WTC11 (cell line): ENCODE results near the gene PLXDC2. TPM values are rescaled to one million over a fixed set of nuclear protein-coding genes. Genes with fewer than 3 reads are reported as not detected.

Experiments
- ATAC-seq: fragments of 200-7000 bp; cut with Tn5 transposase; 2 replicates; pipeline ENCODE4 v1.10.0; 2021; ENCODE audit warnings: mild to moderate bottlenecking, moderate library complexity
- CTCF ChIA-PET: fragments of 300-600 bp; sonication (Branson Sonifier 250); formaldehyde crosslinking; loops from one replicate; lab custom pipeline; 2021; ENCODE audit warnings: antibody characterized with exemption; lab: Charles Lee
- POLR2A ChIA-PET: fragments of 350-600 bp; sonication (Branson Sonifier 250); formaldehyde crosslinking; loops from one replicate; lab custom pipeline; 2021; ENCODE audit warnings: antibody characterized with exemption; lab: Charles Lee
- DNase-seq: peaks from one replicate; pipeline ENCODE4 v3.0.0; 2021; ENCODE audit warnings: low spot score
- H3K27ac Mint-ChIP-seq: 2 replicates; pipeline ENCODE4 v1.8.0; 2021; ENCODE audit warnings: mixed read lengths
- H3K27me3 Mint-ChIP-seq: 2 replicates; pipeline ENCODE4 v1.8.0; 2021; ENCODE audit warnings: low read depth, mild to moderate bottlenecking, moderate library complexity, mixed read lengths
- H3K36me3 Mint-ChIP-seq: 2 replicates; pipeline ENCODE4 v1.8.0; 2021; ENCODE audit warnings: mixed read lengths
- H3K4me1 Mint-ChIP-seq: 2 replicates; pipeline ENCODE4 v1.8.0; 2022; ENCODE audit warnings: mixed read lengths
- H3K4me3 Mint-ChIP-seq: 2 replicates; pipeline ENCODE4 v1.8.0; 2021; ENCODE audit warnings: mild to moderate bottlenecking, moderate library complexity, mixed read lengths
- H3K9me3 Mint-ChIP-seq: 2 replicates; pipeline ENCODE4 v1.8.0; 2021; ENCODE audit warnings: mixed read lengths
- ATF1 ChIP-seq: sonication (generic); formaldehyde crosslinking; IDR thresholded peaks from 2 replicates; pipeline ENCODE4 v1.8.1; 2023; ENCODE audit warnings: mild to moderate bottlenecking, moderate library complexity, missing genetic modification reagents
- CREB1 ChIP-seq: sonication (generic); formaldehyde crosslinking; IDR thresholded peaks from 2 replicates; pipeline ENCODE4 v1.8.0; 2023; ENCODE audit warnings: mild to moderate bottlenecking, missing genetic modification reagents
- EMX1 ChIP-seq: fragments of 250-450 bp; sonication (Bioruptor Pico); IDR thresholded peaks from 2 replicates; pipeline ENCODE4 v1.8.0; 2021; ENCODE audit warnings: mild to moderate bottlenecking
- ETV6 ChIP-seq: sonication (generic); formaldehyde crosslinking; IDR thresholded peaks from 2 replicates; pipeline ENCODE4 v1.8.1; 2022; ENCODE audit warnings: mild to moderate bottlenecking, missing genetic modification reagents
- FOXK1 ChIP-seq: sonication (generic); formaldehyde crosslinking; IDR thresholded peaks from 2 replicates; pipeline ENCODE4 v1.8.0; 2022; ENCODE audit warnings: mild to moderate bottlenecking, moderate library complexity, missing genetic modification reagents
- GRHL2 ChIP-seq: fragments of 250-450 bp; sonication (Bioruptor Pico); IDR thresholded peaks from 2 replicates; pipeline ENCODE4 v1.8.0; 2022; ENCODE audit warnings: mild to moderate bottlenecking, moderate library complexity; ENCODE audit not compliant: insufficient replicate concordance, severe bottlenecking
- JUN ChIP-seq: sonication (generic); formaldehyde crosslinking; IDR thresholded peaks from 2 replicates; pipeline ENCODE4 v1.8.0; 2023; ENCODE audit warnings: mild to moderate bottlenecking, missing genetic modification reagents
- MYBL2 ChIP-seq: sonication (generic); formaldehyde crosslinking; IDR thresholded peaks from 2 replicates; pipeline ENCODE4 v1.8.1; 2023; ENCODE audit warnings: mild to moderate bottlenecking, moderate library complexity, missing genetic modification reagents
- NR2C2 ChIP-seq: sonication (generic); formaldehyde crosslinking; IDR thresholded peaks from 2 replicates; pipeline ENCODE4 v1.8.0; 2022; ENCODE audit warnings: mild to moderate bottlenecking, missing genetic modification reagents
- PRRX2 ChIP-seq: fragments of 250-450 bp; sonication (Bioruptor Pico); IDR thresholded peaks from 2 replicates; pipeline ENCODE4 v1.8.0; 2021; ENCODE audit warnings: mild to moderate bottlenecking
- SMAD3 ChIP-seq: sonication (generic); formaldehyde crosslinking; IDR thresholded peaks from 2 replicates; pipeline ENCODE4 v1.8.0; 2022; ENCODE audit warnings: missing genetic modification reagents, mild to moderate bottlenecking, borderline replicate concordance
- TEAD4 ChIP-seq: sonication (generic); formaldehyde crosslinking; IDR thresholded peaks from 2 replicates; pipeline ENCODE4 v1.8.0; 2022; ENCODE audit warnings: mild to moderate bottlenecking, missing genetic modification reagents
- ZBTB21 ChIP-seq: sonication (generic); formaldehyde crosslinking; IDR thresholded peaks from 2 replicates; pipeline ENCODE4 v1.8.1; 2023; ENCODE audit warnings: mild to moderate bottlenecking, missing genetic modification reagents, borderline replicate concordance
- ZNF121 ChIP-seq: sonication (generic); formaldehyde crosslinking; IDR thresholded peaks from 2 replicates; pipeline ENCODE4 v1.8.0; 2023; ENCODE audit warnings: missing genetic modification reagents
- ZNF219 ChIP-seq: sonication (generic); formaldehyde crosslinking; IDR thresholded peaks from 2 replicates; pipeline ENCODE4 v1.8.0; 2023; ENCODE audit warnings: missing genetic modification reagents, mild to moderate bottlenecking, borderline replicate concordance
- ZNF263 ChIP-seq: sonication (generic); formaldehyde crosslinking; IDR thresholded peaks from 2 replicates; pipeline ENCODE4 v1.8.1; 2022; ENCODE audit warnings: low read depth, mild to moderate bottlenecking, moderate library complexity, missing genetic modification reagents
- ZNF317 ChIP-seq: sonication (generic); formaldehyde crosslinking; IDR thresholded peaks from 2 replicates; pipeline ENCODE4 v1.8.1; 2023; ENCODE audit warnings: low read depth, mild to moderate bottlenecking, moderate library complexity, missing genetic modification reagents, borderline replicate concordance
- ZNF423 ChIP-seq: fragments of 250-450 bp; sonication (Bioruptor Pico); IDR thresholded peaks from 2 replicates; pipeline ENCODE4 v2.1.2; 2022; ENCODE audit warnings: mild to moderate bottlenecking, moderate library complexity
- total RNA-seq: library from RNA; stranded (reverse); gene quantifications from 3 replicates; pipeline ENCODE4 v1.2.3, GENCODE V29; 2021
- TF ChIP-seq, protein P1 (sequence below): sonication (generic); formaldehyde crosslinking; IDR thresholded peaks from 2 replicates; pipeline ENCODE4 v1.8.0; 2023; ENCODE audit warnings: mild to moderate bottlenecking, missing genetic modification reagents
- TF ChIP-seq, protein P2 (sequence below): sonication (generic); formaldehyde crosslinking; IDR thresholded peaks from 2 replicates; pipeline ENCODE4 v1.8.1; 2023; ENCODE audit warnings: mild to moderate bottlenecking, moderate library complexity, missing genetic modification reagents
- TF ChIP-seq, protein P3 (sequence below): fragments of 250-450 bp; sonication (Bioruptor Pico); IDR thresholded peaks from 2 replicates; pipeline ENCODE4 v1.9.0; 2021; ENCODE audit warnings: mild to moderate bottlenecking
- TF ChIP-seq, protein P4 (sequence below): sonication (generic); formaldehyde crosslinking; IDR thresholded peaks from 2 replicates; pipeline ENCODE4 v1.8.1; 2022; ENCODE audit warnings: mild to moderate bottlenecking, missing genetic modification reagents, moderate library complexity, borderline replicate concordance
- TF ChIP-seq, protein P5 (sequence below): fragments of 250-450 bp; sonication (Bioruptor Pico); IDR thresholded peaks from 2 replicates; pipeline ENCODE4 v1.9.0; 2021; ENCODE audit warnings: mild to moderate bottlenecking
- TF ChIP-seq, protein P6 (sequence below): sonication (generic); formaldehyde crosslinking; IDR thresholded peaks from 2 replicates; pipeline ENCODE4 v1.8.0; 2023; ENCODE audit warnings: missing genetic modification reagents, mild to moderate bottlenecking, borderline replicate concordance

Gene PLXDC2
- total RNA-seq, 1 experiment from 2014 or later, result 31.7 TPM

DNA sequence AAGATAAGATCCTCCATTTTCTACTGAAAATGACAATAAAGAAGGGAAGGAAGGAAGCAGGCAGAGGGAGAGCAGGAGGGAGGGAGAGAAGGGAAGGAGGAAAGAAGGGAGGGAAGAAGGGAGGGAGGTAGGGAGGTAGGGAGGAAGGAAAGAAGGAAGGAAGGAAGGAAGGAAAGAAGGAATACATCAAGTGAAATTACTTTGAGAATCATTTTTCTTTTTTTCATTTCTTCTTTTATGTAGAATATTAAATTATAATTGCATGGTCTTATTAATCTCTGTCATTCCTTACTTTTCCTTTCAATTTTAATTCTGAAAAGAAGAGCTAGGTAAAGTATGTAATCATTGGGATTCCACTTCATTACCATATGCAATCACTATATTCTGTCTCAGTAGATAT is 97.8 kb downstream of the PLXDC2 start:
- Mint-ChIP-seq H3K27ac (no peak overlapping the region; the same call in 1 of the 2 replicates), H3K36me3 (peaks cover 10% of the 10 kb centered on the region), H3K9me3 (peaks cover 11% of the 10 kb centered on the region), H3K4me3 (no peak overlapping the region), H3K27me3 (no peaks in the 10 kb centered on the region), H3K4me1 (peaks cover 47% of the 10 kb centered on the region)
- CTCF ChIA-PET, result no interaction called here
- DNase-seq, result no peak
- POLR2A ChIA-PET, result no interaction called here
- TF ChIP-seq EMX1 (CRISPR knock-in tag) (no peak), ZNF317 (CRISPR knock-in tag) (no peak), NR2C2 (CRISPR knock-in tag) (no peak), ZNF121 (no peak), GRHL2 (CRISPR knock-in tag) (no peak), ZBTB21 (no peak), ETV6 (CRISPR knock-in tag) (no peak)
- no peak for ATAC-seq

DNA sequence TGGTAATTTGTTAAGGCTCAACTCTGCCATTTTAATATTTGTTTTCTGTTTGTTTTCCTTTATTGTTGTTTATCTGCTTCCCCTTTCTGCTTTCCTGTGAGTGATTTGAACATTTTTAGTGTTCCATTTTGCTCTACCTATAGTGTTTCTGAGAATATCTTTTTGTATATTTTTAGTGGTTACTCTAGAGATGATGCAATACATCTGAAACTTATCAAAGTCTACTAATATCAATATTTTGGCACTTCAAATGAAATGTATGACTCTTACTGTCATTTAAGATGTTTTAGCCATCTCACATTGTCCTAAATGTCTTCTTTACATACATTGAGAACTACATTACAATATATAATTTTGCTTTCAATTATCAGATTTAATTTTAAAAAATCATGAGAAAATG is 98.9 kb downstream of the PLXDC2 start:
- CTCF ChIA-PET, result no interaction called here
- Mint-ChIP-seq H3K4me1 (peaks cover 58% of the 10 kb centered on the region), H3K27me3 (no peaks in the 10 kb centered on the region)

More for the DNA sequence above, 98.9 kb downstream of the PLXDC2 start:
- no peak overlapping the region for H3K27ac Mint-ChIP-seq
- DNase-seq (no peak), ATAC-seq (no peak)
- H3K4me3 Mint-ChIP-seq, result no peak overlapping the region
- H3K36me3 Mint-ChIP-seq, result peaks cover 10% of the 10 kb centered on the region
- no peak for TF ChIP-seq ATF1 (CRISPR knock-in tag)
- TF ChIP-seq ZNF263 (CRISPR knock-in tag), result no peak
- no peak for TF ChIP-seq JUN (CRISPR knock-in tag)
- TF ChIP-seq ZNF219 (CRISPR knock-in tag), result no peak
- TF ChIP-seq, protein P1, sequence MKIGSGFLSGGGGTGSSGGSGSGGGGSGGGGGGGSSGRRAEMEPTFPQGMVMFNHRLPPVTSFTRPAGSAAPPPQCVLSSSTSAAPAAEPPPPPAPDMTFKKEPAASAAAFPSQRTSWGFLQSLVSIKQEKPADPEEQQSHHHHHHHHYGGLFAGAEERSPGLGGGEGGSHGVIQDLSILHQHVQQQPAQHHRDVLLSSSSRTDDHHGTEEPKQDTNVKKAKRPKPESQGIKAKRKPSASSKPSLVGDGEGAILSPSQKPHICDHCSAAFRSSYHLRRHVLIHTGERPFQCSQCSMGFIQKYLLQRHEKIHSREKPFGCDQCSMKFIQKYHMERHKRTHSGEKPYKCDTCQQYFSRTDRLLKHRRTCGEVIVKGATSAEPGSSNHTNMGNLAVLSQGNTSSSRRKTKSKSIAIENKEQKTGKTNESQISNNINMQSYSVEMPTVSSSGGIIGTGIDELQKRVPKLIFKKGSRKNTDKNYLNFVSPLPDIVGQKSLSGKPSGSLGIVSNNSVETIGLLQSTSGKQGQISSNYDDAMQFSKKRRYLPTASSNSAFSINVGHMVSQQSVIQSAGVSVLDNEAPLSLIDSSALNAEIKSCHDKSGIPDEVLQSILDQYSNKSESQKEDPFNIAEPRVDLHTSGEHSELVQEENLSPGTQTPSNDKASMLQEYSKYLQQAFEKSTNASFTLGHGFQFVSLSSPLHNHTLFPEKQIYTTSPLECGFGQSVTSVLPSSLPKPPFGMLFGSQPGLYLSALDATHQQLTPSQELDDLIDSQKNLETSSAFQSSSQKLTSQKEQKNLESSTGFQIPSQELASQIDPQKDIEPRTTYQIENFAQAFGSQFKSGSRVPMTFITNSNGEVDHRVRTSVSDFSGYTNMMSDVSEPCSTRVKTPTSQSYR (CRISPR knock-in tag), result no peak
- no peak for TF ChIP-seq PRRX2 (CRISPR knock-in tag)
- TF ChIP-seq, protein P2, sequence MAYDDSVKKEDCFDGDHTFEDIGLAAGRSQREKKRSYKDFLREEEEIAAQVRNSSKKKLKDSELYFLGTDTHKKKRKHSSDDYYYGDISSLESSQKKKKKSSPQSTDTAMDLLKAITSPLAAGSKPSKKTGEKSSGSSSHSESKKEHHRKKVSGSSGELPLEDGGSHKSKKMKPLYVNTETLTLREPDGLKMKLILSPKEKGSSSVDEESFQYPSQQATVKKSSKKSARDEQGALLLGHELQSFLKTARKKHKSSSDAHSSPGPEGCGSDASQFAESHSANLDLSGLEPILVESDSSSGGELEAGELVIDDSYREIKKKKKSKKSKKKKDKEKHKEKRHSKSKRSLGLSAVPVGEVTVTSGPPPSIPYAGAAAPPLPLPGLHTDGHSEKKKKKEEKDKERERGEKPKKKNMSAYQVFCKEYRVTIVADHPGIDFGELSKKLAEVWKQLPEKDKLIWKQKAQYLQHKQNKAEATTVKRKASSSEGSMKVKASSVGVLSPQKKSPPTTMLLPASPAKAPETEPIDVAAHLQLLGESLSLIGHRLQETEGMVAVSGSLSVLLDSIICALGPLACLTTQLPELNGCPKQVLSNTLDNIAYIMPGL, result no peak
- TF ChIP-seq FOXK1 (CRISPR knock-in tag), result no peak
- no peak for TF ChIP-seq MYBL2 (CRISPR knock-in tag)
- TF ChIP-seq, protein P3, sequence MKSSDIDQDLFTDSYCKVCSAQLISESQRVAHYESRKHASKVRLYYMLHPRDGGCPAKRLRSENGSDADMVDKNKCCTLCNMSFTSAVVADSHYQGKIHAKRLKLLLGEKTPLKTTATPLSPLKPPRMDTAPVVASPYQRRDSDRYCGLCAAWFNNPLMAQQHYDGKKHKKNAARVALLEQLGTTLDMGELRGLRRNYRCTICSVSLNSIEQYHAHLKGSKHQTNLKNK (CRISPR knock-in tag), result no peak
- TF ChIP-seq, protein P4, sequence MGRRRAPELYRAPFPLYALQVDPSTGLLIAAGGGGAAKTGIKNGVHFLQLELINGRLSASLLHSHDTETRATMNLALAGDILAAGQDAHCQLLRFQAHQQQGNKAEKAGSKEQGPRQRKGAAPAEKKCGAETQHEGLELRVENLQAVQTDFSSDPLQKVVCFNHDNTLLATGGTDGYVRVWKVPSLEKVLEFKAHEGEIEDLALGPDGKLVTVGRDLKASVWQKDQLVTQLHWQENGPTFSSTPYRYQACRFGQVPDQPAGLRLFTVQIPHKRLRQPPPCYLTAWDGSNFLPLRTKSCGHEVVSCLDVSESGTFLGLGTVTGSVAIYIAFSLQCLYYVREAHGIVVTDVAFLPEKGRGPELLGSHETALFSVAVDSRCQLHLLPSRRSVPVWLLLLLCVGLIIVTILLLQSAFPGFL (CRISPR knock-in tag), result no peak
- TF ChIP-seq ZNF423 (CRISPR knock-in tag), result no peak
- no peak for TF ChIP-seq TEAD4 (CRISPR knock-in tag)
- no peak for TF ChIP-seq CREB1 (CRISPR knock-in tag)
- TF ChIP-seq NR2C2 (CRISPR knock-in tag), result no peak
- TF ChIP-seq, protein P5, sequence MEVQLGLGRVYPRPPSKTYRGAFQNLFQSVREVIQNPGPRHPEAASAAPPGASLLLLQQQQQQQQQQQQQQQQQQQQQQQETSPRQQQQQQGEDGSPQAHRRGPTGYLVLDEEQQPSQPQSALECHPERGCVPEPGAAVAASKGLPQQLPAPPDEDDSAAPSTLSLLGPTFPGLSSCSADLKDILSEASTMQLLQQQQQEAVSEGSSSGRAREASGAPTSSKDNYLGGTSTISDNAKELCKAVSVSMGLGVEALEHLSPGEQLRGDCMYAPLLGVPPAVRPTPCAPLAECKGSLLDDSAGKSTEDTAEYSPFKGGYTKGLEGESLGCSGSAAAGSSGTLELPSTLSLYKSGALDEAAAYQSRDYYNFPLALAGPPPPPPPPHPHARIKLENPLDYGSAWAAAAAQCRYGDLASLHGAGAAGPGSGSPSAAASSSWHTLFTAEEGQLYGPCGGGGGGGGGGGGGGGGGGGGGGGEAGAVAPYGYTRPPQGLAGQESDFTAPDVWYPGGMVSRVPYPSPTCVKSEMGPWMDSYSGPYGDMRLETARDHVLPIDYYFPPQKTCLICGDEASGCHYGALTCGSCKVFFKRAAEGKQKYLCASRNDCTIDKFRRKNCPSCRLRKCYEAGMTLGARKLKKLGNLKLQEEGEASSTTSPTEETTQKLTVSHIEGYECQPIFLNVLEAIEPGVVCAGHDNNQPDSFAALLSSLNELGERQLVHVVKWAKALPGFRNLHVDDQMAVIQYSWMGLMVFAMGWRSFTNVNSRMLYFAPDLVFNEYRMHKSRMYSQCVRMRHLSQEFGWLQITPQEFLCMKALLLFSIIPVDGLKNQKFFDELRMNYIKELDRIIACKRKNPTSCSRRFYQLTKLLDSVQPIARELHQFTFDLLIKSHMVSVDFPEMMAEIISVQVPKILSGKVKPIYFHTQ, result no peak
- TF ChIP-seq, protein P6, sequence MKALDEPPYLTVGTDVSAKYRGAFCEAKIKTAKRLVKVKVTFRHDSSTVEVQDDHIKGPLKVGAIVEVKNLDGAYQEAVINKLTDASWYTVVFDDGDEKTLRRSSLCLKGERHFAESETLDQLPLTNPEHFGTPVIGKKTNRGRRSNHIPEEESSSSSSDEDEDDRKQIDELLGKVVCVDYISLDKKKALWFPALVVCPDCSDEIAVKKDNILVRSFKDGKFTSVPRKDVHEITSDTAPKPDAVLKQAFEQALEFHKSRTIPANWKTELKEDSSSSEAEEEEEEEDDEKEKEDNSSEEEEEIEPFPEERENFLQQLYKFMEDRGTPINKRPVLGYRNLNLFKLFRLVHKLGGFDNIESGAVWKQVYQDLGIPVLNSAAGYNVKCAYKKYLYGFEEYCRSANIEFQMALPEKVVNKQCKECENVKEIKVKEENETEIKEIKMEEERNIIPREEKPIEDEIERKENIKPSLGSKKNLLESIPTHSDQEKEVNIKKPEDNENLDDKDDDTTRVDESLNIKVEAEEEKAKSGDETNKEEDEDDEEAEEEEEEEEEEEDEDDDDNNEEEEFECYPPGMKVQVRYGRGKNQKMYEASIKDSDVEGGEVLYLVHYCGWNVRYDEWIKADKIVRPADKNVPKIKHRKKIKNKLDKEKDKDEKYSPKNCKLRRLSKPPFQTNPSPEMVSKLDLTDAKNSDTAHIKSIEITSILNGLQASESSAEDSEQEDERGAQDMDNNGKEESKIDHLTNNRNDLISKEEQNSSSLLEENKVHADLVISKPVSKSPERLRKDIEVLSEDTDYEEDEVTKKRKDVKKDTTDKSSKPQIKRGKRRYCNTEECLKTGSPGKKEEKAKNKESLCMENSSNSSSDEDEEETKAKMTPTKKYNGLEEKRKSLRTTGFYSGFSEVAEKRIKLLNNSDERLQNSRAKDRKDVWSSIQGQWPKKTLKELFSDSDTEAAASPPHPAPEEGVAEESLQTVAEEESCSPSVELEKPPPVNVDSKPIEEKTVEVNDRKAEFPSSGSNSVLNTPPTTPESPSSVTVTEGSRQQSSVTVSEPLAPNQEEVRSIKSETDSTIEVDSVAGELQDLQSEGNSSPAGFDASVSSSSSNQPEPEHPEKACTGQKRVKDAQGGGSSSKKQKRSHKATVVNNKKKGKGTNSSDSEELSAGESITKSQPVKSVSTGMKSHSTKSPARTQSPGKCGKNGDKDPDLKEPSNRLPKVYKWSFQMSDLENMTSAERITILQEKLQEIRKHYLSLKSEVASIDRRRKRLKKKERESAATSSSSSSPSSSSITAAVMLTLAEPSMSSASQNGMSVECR (CRISPR knock-in tag), result no peak
- TF ChIP-seq SMAD3 (CRISPR knock-in tag), result no peak
- H3K9me3 Mint-ChIP-seq, result peaks cover 11% of the 10 kb centered on the region
- POLR2A ChIA-PET, result no interaction called here
